ENCODE results near the gene TMEM59L. TPM values are rescaled to one million over a fixed set of nuclear protein-coding genes. Genes with fewer than 3 reads are reported as not detected.

The TMEM59L gene
- total and polyA plus RNA-seq, 2 of the 4 experiments (the other 2 are of a cell fraction): under 0.01 to 5.9 TPM

DNA sequence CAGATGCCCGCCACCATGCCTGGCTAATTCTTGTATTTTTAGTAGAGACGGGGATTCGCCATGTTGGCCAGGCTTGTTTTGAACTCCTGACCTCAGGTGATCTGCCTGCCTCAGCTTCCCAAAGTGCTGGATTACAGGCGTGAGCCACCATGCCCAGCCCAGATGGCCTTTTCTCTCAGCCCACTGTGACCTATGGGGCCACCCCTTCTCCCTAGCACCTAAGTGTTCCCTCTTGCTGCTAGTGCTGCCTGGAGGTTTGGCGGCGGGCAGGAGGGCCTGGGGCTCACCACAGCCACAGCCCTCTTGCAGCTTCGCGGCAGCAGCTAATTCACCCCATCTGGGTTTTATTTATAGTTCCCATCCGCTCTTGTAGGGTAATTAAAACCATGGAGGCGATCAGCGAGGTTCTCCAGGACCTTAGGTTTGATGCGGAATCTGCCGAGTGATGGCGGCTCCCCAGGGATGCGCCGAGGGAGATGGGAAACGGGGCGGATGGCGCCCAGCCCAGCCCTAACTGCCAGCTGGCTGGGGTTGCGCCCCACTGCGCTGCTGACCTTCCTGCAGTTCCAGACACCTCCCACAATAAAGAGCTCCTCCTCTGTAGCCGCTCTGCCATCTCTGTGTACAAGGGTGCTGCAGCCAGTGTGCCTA is 20.8 kb upstream of the TMEM59L start:
- H3K79me1 ChIP-seq (ENCODE audit: low read depth in 1 of 2, low read length in 2 of 2): peaks cover 6 to 20% of the 10 kb centered on the region in 2 experiments; a peak in 3 of 4 replicates
- no peak overlapping the region for H3K18ac ChIP-seq (ENCODE audit: low read depth, low read length)
- POLR2A ChIA-PET (ENCODE audit: unreplicated experiment): no interaction called here
- H2AFZ ChIP-seq (replicated peaks; ENCODE audit: low read length, poor library complexity): no peak overlapping the region
- ATAC-seq (ENCODE audit: low read depth) (no peak), DNase-seq (no peak)
- no peak overlapping the region for H3K4me2 ChIP-seq (ENCODE audit: low read depth, low read length)
- intact Hi-C loops (cut with micrococcal nuclease) (no loop called here), dilution Hi-C loops (cut with HindIII; ENCODE audit: low sequenced_read_pairs, unreplicated experiment) (no loop called here), in situ Hi-C loops (cut with MboI; ENCODE audit: low sequenced_read_pairs) (no loop called here)
- 90% methylated on average over 4 of the region's 22 CpGs; no CpG with 5 or more reads in 1 of the 2 experiments for WGBS, 2 experiments (ENCODE audit: extremely low coverage in 2 of 2, insufficient read length in 1 of 2)
- H4K5ac ChIP-seq (ENCODE audit: low read depth, low read length): no peak overlapping the region
- no peak overlapping the region for H2BK5ac ChIP-seq (ENCODE audit: low read depth, low read length, poor library complexity, severe bottlenecking)
- H4K8ac ChIP-seq (ENCODE audit: low read depth in 2 of 2, low read length in 2 of 2): no peak overlapping the region
- no peak overlapping the region for H2AK5ac ChIP-seq (ENCODE audit: low read depth, low read length)
- no peak overlapping the region for H2BK20ac ChIP-seq (ENCODE audit: low read depth, low read length)
- H3K9me1 ChIP-seq (ENCODE audit: insufficient read depth, low read length): peaks cover 4% of the 10 kb centered on the region; the same call in 1 of the 2 replicates
- H3K56ac ChIP-seq (ENCODE audit: extremely low read depth, insufficient read depth, low read length): no peak overlapping the region
- H3K36me3 ChIP-seq (ENCODE audit: control insufficient read depth, insufficient read depth, low read length): peaks cover 4% of the 10 kb centered on the region
- H3K27me3 ChIP-seq (ENCODE audit: control insufficient read depth, insufficient read depth, low read length): no peaks in the 10 kb centered on the region
- no peak overlapping the region for H3K4me3 ChIP-seq (ENCODE audit: insufficient read depth, low read depth, low read length)
- H3K27ac ChIP-seq (ENCODE audit: insufficient read depth, low read length): no peak overlapping the region
- H3K23ac ChIP-seq (ENCODE audit: low read depth, low read length): no peak overlapping the region
- CTCF ChIA-PET: interaction anchor here (0.6 kb wide), 1 partner anchor 184 kb away, joined by 7 read pairs; no protein-coding TSS in a partner anchor
- TF ChIP-seq RAD21 (IDR thresholded peaks at IDR 0.05; ENCODE audit: low read length) (no peak), CHD1 (IDR thresholded peaks at IDR 0.05; ENCODE audit: low read depth, low read length) (no peak), FOS (IDR thresholded peaks at IDR 0.05; ENCODE audit: low read depth, low read length) (no peak), NFE2L2 (IDR thresholded peaks at IDR 0.05; ENCODE audit: low read depth, low read length) (no peak), MAFK (IDR thresholded peaks at IDR 0.05; ENCODE audit: low read depth, low read length) (no peak), CEBPB (IDR thresholded peaks at IDR 0.05; ENCODE audit: low read depth, low read length) (no peak), POLR2A (IDR thresholded peaks at IDR 0.05; ENCODE audit: low read depth, low read length) (no peak), MAZ (IDR thresholded peaks at IDR 0.05; ENCODE audit: borderline replicate concordance, low read depth, low read length) (no peak), MXI1 (IDR thresholded peaks at IDR 0.05; ENCODE audit: borderline replicate concordance, low read depth, low read length) (no peak)
- TF ChIP-seq, protein P1, sequence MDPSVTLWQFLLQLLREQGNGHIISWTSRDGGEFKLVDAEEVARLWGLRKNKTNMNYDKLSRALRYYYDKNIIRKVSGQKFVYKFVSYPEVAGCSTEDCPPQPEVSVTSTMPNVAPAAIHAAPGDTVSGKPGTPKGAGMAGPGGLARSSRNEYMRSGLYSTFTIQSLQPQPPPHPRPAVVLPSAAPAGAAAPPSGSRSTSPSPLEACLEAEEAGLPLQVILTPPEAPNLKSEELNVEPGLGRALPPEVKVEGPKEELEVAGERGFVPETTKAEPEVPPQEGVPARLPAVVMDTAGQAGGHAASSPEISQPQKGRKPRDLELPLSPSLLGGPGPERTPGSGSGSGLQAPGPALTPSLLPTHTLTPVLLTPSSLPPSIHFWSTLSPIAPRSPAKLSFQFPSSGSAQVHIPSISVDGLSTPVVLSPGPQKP (IDR thresholded peaks at IDR 0.05; ENCODE audit: borderline replicate concordance, low read depth, low read length): no peak
- H2AK9ac ChIP-seq (replicated peaks; ENCODE audit: low read depth, low read length, poor library complexity): no peak overlapping the region
- BruUV-seq (replicated peaks): no TSS peak
- peaks cover 8% of the 10 kb centered on the region for H3K4me1 ChIP-seq (ENCODE audit: control insufficient read depth, insufficient read depth, low read length)
- no peak overlapping the region for H2BK120ac ChIP-seq (ENCODE audit: low read depth, low read length)
- no peak overlapping the region for H3K4ac ChIP-seq (ENCODE audit: low read depth, low read length)
- H3K9me3 ChIP-seq (ENCODE audit: control insufficient read depth, insufficient read depth, low read length): no peaks in the 10 kb centered on the region
- H4K20me1 ChIP-seq (ENCODE audit: insufficient read depth, low read length): peaks cover 9% of the 10 kb centered on the region
- no peak overlapping the region for H3K9ac ChIP-seq (ENCODE audit: low read depth, low read length)
- no peak overlapping the region for H3K14ac ChIP-seq (replicated peaks; ENCODE audit: low read depth, low read length)
- H2BK15ac ChIP-seq (ENCODE audit: low read depth, low read length): no peak overlapping the region
- no peak overlapping the region for H4K91ac ChIP-seq (ENCODE audit: insufficient read depth, low read depth, low read length)

Data from IMR-90 (cell line).